ENCODE data around the gene COL4A2.

The COL4A2 gene

GRCh38 chr13:110432522-110432921, 125.4 kb downstream of the COL4A2 start:
- Histone ChIP-seq H3K79me2 (ENCODE audit: low read length) (no peaks in the 10 kb centered on the region), H4K20me1 (ENCODE audit: insufficient read depth, low read length) (no peaks in the 10 kb centered on the region), H3K4me3 (ENCODE audit: low read length) (no peak overlapping the region), H3K27me3 (replicated peaks; ENCODE audit: insufficient read depth, low read length) (no peaks in the 10 kb centered on the region), H3K4me2 (ENCODE audit: low read depth, low read length) (no peak overlapping the region), H2AFZ (ENCODE audit: low read length) (no peak overlapping the region), H3K9ac (ENCODE audit: low read length) (no peak overlapping the region), H3K9me2 (replicated peaks; ENCODE audit: insufficient read depth, low read length) (no peaks in the 10 kb centered on the region), H3K27ac (ENCODE audit: low read length) (no peak overlapping the region), H3F3A (ENCODE audit: insufficient read depth, low read length) (no peaks in the 10 kb centered on the region), H3K9me3 (replicated peaks; ENCODE audit: insufficient read depth, low read length) (no peaks in the 10 kb centered on the region), H3K4me1 (ENCODE audit: low read length) (no peaks in the 10 kb centered on the region), H3K36me3 (replicated peaks; ENCODE audit: insufficient read depth, low read length) (no peaks in the 10 kb centered on the region)
- DNase-seq: no peak
- TF ChIP-seq EZH2 (optimal IDR thresholded peaks at IDR 0.05; ENCODE audit: low read depth, low read length) (no peak), EZH2phosphoT487 (IDR thresholded peaks at IDR 0.05; ENCODE audit: low read length) (no peak), CTCF (IDR thresholded peaks at IDR 0.05; ENCODE audit: low read length) (no peak)

GRCh38 chr13:110433014-110433413, 125.9 kb downstream of the COL4A2 start:
- Histone ChIP-seq H3K4me2 (ENCODE audit: low read depth, low read length) (no peak overlapping the region), H4K20me1 (ENCODE audit: insufficient read depth, low read length) (no peaks in the 10 kb centered on the region), H3K27ac (ENCODE audit: low read length) (no peak overlapping the region), H3K9me3 (replicated peaks; ENCODE audit: insufficient read depth, low read length) (no peaks in the 10 kb centered on the region), H3K27me3 (replicated peaks; ENCODE audit: insufficient read depth, low read length) (no peaks in the 10 kb centered on the region), H3K36me3 (replicated peaks; ENCODE audit: insufficient read depth, low read length) (no peaks in the 10 kb centered on the region), H3K4me1 (ENCODE audit: low read length) (no peaks in the 10 kb centered on the region), H3K79me2 (ENCODE audit: low read length) (no peaks in the 10 kb centered on the region), H3K9me2 (replicated peaks; ENCODE audit: insufficient read depth, low read length) (no peaks in the 10 kb centered on the region), H3K4me3 (ENCODE audit: low read length) (no peak overlapping the region), H3K9ac (ENCODE audit: low read length) (no peak overlapping the region), H3F3A (ENCODE audit: insufficient read depth, low read length) (no peaks in the 10 kb centered on the region), H2AFZ (ENCODE audit: low read length) (no peak overlapping the region)
- TF ChIP-seq EZH2 (optimal IDR thresholded peaks at IDR 0.05; ENCODE audit: low read depth, low read length) (no peak), CTCF (IDR thresholded peaks at IDR 0.05; ENCODE audit: low read length) (no peak)
- no peak for DNase-seq

- no peaks in the 10 kb centered on the region for H3K9me3 ChIP-seq (replicated peaks; ENCODE audit: insufficient read depth, low read length)
- no peak for TF ChIP-seq EZH2phosphoT487 (IDR thresholded peaks at IDR 0.05; ENCODE audit: low read length)
- TF ChIP-seq EZH2 (optimal IDR thresholded peaks at IDR 0.05; ENCODE audit: low read depth, low read length): no peak
- TF ChIP-seq CTCF (IDR thresholded peaks at IDR 0.05; ENCODE audit: low read length): no peak
- no peak overlapping the region for H2AFZ ChIP-seq (ENCODE audit: low read length)
- H3K27ac ChIP-seq (ENCODE audit: low read length): no peak overlapping the region
- no peaks in the 10 kb centered on the region for H3K79me2 ChIP-seq (ENCODE audit: low read length)
- H4K20me1 ChIP-seq (ENCODE audit: insufficient read depth, low read length): no peaks in the 10 kb centered on the region
- H3K4me2 ChIP-seq (ENCODE audit: low read depth, low read length): no peak overlapping the region
- H3K4me3 ChIP-seq (ENCODE audit: low read length): no peak overlapping the region
- no peaks in the 10 kb centered on the region for H3F3A ChIP-seq (ENCODE audit: insufficient read depth, low read length)
- no peaks in the 10 kb centered on the region for H3K36me3 ChIP-seq (replicated peaks; ENCODE audit: insufficient read depth, low read length)
- DNase-seq: no peak
- H3K9ac ChIP-seq (ENCODE audit: low read length): no peak overlapping the region
- H3K9me2 ChIP-seq (replicated peaks; ENCODE audit: insufficient read depth, low read length): no peaks in the 10 kb centered on the region
- H3K4me1 ChIP-seq (ENCODE audit: low read length): no peaks in the 10 kb centered on the region
- H3K27me3 ChIP-seq (replicated peaks; ENCODE audit: insufficient read depth, low read length): no peaks in the 10 kb centered on the region
These were observed 127.5 kb downstream of the COL4A2 start for GRCh38 chr13:110434629-110435028.

Data from MM.1S (cell line).